GM19328 (cell line): ENCODE results near the gene DAB2IP.

Experiments used
- ATAC-seq: cut with Tn5 transposase; IDR thresholded peaks from one replicate; pipeline ENCODE4 v1.9.1; 2021; ENCODE audit warnings: mild to moderate bottlenecking, moderate library complexity; ENCODE audit not compliant: unreplicated experiment

Gene DAB2IP

DNA sequence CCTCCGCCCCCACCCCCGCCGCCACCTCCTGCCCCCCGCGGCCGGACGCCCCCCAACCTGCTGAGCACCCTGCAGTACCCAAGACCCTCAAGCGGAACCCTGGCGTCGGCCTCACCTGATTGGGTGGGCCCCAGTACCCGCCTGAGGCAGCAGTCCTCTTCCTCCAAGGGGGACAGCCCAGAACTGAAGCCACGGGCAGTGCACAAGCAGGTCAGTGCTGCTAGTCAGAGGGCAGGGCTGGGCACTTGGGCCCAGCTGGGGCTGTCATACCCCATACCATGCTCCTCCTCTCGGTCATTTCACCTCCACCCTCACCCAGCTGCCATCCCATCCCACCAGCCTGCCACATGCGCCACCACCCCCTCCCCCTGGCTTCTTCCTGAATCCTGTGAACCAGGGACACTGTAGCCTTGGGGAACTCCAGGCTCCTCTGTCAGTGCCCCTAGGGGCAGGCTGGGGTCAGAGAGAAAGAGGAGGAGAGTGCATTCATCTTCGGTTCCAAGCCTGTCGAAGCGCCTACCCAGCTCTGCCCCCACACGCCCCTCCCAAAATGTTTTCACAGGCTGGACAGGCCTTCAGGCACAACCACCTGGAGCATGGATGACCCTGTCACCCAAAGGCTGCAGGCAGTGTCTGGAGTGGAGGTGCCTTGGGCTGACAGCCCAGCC is 122.0 kb downstream of the DAB2IP start:
- no peak for ATAC-seq

DNA sequence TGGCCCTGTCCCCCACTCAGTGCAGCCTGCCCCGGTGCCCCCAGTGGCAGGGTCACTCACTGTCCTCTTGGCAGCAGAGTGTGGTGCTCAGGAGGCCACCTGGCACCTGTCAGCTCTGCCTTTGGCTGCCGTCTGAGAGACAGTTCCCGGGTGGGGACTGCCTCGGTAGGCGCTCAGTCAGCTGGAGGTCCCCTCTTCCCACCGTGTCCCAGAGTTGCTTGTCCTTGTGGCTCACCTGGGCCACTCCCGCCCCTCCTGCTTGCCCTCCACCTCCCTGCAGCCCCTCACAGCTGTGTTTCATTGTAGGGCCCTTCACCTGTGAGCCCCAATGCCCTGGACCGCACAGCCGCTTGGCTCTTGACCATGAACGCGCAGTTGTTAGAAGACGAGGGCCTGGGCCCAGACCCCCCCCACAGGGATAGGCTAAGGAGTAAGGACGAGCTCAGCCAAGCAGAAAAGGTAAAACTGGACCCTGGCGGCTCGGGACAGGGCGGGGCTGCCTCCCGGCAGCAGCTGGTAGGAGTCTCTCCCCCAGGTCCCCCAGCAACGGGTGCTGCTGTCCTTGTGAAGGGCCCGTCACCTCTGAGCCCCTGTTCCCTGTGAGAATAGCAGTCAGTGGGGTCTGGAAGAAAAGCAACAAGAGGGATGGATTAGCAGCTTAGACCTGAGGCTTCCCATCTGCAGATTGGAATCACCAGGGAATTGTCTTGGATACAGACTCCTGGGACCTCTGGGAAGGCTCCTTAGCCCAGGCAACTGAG is 122.7 kb downstream of the DAB2IP start:
- no peak for ATAC-seq

DNA sequence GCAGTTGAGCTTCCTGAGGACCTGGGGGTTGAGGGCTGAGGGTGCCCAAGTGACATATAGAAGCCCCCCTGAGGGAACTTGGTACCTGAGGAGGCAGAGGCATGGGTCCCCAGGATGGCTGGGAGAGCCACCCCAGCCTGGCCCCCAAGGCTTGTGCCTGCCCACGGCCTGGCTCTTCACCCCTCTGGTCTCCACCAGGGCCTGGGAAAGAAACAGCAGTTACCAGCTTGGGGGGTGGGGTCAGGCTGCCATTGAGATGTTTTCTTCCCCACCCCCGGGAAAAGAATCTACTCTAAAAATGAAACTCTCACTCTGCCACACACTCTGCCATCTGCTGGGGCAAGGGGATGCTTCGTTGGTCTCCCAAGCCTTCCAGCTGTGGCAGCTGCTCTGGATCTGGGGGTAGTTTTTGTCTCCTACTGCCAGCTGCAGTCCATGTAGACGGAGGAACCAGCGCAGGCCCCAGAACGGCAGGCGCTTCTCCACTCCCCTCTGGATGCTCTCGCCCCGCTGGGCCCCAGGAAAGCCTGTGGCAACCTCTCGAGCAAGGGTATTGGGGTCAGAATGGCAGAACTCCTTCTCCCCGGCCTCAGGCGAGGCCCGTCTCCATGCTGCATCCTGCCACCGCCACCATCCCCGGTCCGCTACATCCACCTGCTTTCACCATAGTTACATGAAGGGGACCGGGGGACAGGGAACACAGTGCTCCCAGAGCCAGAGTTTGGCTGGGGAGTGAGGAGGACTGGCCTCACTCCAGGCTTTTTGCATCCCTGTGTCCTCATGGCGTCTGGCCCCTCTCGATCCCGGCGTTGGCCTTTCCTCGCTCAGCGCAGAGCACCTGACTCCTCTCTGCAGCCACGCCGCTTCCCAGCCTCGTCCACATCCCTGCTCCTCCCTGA is 123.5 kb downstream of the DAB2IP start:
- no peak for ATAC-seq

DNA sequence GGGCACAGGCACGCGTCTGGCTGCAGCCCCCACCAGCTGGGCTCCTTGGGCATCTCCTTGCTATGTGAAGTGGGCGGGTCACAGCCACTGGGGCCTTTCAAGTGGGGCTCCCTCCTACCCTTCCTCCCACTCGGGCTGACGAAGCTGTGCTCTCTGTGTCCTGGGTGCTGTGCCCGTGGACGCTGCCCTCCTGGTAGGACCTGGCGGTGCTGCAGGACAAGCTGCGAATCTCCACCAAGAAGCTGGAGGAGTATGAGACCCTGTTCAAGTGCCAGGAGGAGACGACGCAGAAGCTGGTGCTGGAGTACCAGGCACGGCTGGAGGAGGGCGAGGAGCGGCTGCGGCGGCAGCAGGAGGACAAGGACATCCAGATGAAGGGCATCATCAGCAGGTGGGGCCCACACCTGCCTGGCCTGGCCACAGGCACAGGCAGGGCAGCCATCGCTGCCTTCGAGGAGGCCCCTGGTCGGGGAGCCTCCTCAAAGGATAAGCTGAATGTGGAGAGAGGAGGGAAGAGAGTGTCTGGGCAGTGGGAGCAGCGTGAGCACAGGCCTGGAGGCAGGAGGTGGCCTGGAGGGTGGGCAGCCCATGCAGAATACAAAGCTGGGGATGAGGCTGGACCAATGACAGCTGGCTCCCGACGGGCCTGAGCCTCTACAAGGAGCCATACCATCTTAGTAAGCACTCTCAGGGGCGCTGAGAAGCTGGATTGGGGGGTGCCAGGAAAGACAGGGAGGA is 124.7 kb downstream of the DAB2IP start:
- no peak for ATAC-seq

DNA sequence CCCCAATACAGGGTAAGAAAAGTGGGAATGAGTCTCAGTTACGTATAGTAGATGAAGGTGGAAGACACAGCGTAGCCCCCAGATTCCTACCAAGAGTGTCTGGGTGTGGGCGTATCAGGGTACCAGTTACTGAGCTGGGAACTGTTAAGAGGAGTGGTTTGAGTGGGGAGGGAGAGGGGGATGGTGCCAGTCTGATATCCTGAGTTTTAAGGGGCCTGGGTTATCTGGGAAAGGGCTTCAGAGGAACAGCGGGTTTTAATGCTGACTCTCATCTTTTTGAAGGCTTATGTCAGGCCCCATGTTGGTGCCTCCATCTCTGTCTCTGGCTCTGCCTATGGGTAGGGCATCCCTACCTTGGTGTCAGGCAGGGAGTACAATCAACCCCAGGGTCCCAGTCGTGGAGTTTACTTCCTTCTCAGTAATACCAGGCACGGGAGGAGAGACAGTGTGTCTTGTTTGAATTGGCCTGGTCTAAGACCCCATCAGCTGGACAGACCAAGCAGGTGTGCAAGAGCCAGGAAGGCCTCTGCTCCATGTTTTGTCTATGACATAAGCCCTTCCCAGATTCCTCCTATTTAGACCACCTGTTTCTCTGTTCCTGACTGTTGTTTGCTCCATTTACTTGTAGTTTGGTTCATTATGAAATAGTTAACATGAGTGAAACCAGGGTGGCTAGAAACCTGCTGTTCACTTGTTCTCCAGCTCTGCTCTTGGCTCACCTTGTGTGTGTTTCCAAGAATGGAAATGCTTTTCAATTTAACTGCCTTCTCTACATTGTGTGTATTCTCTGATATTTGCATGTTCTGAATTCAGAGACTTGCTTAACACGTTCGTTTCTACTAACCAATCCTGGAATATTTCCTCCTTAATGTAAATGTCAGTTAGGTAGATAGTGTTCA is 125.6 kb downstream of the DAB2IP start:
- no peak for ATAC-seq

DNA sequence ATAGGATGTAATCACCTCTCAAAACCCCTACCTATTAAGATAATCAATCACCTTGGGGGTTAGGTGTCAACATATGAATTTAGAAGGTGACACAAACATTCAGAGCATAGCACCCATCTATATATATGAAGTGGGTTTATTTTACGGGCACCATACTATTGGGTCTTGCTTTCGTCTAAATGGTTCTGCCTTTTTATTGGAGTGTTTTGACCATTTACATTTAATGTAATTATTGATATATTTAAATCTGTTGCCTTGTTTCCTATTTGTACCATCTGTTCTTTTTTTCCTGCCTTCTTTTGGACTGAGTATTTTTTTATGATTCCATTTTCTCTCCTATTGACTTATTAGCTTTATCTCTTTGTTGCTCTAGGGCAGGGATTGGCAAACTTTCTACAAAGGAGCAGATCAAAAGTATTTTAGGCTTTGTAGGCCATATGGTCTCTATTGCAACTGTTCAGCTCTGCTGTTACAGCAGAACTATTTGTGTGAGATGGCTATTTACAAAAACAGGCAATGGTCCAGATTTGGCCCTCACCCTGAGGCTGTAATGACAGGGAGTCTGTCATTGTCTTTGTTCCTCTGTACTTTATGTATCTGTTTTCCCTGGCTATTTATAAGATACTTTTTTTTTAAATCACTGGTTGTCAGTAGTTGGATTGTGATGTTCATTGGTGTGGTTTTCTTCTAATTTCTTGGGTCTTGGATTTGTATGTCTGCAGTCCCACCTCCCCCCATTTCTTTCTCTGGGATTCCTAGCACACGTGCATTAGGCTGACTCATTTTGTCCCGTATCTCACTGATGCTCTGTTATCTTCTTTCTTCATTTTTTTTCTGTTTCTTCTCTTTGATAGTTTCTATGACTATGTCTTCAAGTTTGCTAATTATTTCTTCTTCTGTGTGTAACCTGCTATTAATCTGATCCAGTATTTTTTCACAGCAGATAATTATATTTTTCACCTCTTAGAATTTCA is 127.1 kb downstream of the DAB2IP start:
- no peak for ATAC-seq

DNA sequence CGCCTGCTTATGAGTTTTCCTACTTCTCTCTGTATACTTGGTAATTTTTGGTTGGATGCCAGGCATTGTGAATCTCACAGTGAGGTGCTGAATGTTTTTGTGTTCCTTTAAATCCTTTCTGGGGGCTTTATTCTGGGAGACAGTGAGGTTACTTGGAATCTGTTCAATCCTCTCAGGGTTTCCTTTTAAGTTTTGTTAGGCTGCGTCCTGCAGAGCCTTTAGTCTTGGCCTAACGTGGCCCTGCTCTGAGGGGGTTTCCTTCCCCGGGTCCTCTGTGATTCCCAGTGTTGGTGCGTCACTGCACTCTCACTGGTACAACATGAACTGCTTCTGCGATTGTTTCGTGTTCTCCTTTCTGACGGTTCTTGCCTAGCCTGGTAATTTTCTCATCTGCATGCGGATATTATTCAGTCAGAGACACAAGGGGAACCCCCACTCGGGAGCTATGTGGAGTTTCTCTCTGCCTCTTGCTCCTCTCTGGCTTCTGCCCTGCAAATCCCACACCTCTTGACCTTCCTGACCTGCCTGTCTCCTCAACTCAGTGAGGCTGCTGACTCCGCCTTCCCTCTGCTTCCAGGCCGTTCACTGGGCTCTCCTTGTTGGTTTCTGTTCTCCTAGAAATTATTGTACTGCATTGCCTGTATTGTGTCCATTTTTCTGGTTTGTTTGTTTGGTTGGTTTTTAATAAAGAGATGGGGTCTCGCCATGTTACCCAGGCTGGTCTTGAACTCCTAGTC is 128.1 kb downstream of the DAB2IP start:
- ATAC-seq: no peak

DNA sequence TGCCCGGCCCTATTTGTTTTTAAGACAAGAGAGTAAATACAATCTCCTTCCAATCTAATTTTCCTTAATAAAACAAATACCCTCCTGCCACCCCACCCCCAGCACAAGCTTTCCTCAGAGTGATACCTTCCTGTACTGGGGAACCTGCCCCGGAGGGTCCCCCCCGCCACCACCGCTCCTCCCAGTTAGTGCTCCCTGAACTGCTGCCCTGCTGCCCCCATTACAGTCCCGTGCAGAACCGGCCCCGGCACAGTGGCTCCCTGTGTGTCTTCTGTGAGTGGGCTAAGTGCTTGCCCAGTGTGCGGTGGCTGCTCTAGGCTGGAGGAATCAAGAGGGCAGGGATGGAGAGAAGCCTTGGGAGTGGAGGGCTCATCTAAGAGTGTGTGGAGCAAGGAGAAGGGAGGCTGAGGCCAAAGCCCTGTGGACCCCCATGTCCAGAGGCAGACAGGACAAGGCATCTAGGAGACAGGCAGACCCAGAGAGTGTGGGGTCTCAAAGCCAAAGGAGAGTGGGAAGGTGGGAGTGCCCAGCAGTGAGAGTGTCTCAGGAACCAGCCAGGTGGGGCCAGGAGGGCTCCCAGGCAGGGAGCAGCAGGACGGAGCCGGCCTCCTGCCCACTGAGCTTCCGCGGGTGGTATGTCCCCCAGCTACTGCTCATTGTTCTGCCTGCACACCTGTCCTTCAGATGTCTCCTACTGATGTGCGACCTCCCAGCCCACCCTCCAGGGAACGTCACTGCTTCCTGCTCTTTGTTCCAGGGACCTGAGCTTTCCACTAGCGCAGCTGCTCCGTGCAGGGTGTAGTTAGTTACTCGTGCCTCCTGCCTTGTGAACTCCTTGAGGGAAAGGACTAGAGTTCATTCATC is 129.0 kb downstream of the DAB2IP start:
- ATAC-seq: no peak

DNA sequence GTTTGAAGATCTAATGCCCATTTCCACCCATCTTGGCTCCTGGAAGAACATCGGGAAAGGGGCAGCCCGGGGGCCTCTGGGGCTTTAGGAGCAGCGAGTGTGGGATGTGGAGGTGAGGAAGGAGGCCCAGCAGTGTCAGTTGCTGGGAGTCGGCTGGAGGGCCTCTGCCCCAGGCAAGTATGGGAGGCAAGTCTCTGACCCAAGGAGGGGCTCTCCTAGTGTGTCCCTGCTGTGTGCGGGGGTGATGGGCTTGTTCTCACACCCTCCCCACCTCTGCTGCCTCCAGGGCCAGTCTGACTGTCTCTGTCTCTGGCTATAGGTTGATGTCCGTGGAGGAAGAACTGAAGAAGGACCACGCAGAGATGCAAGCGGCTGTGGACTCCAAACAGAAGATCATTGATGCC is 129.7 kb downstream of the DAB2IP start:
- no peak for ATAC-seq

DNA sequence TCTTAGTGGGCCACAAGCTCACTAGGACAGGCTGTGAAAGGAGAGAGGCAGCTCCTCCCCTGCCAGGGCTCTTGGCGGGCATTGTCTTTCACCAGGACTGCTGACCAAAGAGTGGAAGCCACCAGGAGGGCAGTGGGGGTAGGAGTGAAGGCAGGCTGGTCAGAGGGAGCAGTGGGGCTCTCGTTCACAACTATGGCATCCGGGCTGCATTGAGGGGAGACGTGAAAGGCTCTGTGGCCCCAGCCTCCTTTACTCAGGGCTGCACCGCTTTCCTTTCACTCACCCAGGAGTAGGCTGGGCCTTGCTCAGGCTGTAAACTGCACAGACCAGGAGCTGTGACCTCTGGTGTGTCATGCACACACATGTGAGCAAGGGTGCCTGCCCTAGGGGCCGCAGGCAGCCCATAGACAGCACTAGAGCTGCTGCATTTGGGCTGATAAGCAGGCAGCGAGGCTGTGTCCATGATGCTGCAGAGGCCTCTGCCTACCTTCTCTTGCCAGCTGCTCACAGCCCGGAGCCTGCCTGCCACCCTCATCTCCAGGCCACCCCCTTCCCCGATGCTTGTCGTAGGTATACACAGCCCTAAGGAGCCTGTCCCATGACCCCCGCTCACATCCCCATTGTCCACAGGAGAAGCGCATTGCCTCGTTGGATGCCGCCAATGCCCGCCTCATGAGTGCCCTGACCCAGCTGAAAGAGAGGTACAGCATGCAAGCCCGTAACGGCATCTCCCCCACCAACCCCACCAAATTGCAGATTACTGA is 130.4 kb downstream of the DAB2IP start:
- no peak for ATAC-seq

DNA sequence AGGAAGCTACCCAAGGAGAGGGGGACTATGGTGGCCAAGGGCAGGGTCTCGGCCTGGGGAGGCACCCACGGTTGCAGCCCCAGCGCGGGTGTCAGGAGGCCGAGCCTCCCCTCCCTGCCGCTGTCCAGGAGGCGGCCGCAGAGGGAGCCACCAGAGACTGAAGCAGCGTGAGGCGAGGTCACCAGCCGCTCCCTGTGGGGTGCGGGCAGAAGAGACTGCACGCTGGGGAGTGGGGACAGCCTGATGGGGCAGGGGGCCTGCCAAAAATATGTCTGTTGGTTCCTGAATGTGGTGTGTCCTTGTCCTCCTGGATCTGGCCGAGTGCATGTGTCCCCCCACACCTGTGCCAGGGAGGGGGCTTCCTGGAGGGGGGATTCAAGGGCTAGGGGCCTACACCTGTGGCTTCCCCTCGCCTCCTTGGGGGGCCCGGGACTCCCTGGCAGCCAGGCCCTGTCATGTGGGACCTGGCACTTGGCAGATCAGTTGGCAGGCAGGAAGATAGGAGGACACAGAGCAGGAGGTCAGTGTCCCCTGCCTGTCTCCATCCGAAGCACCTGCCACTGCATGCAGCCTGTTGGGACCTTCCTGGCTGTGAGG is 131.2 kb downstream of the DAB2IP start:
- no peak for ATAC-seq

DNA sequence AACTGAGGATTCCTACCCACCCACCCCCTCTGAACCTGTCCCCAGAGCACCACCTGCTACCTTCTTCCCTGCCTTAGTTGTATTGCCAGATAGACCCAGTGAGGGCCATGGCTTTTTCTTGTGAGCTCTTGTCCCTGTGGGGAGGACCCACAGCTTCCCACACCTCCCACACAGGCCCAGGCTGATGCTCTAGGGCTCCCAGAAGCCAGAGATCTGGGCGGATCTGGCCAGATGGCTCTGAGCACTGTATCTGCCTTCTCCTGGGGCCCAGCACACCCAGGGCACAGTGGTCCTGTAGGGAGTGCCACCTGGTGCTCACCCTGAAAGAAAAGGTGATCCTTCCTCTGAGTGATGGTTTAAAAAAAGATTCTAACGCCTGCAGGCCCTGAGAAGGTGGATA is 131.7 kb downstream of the DAB2IP start:
- ATAC-seq: no peak

DNA sequence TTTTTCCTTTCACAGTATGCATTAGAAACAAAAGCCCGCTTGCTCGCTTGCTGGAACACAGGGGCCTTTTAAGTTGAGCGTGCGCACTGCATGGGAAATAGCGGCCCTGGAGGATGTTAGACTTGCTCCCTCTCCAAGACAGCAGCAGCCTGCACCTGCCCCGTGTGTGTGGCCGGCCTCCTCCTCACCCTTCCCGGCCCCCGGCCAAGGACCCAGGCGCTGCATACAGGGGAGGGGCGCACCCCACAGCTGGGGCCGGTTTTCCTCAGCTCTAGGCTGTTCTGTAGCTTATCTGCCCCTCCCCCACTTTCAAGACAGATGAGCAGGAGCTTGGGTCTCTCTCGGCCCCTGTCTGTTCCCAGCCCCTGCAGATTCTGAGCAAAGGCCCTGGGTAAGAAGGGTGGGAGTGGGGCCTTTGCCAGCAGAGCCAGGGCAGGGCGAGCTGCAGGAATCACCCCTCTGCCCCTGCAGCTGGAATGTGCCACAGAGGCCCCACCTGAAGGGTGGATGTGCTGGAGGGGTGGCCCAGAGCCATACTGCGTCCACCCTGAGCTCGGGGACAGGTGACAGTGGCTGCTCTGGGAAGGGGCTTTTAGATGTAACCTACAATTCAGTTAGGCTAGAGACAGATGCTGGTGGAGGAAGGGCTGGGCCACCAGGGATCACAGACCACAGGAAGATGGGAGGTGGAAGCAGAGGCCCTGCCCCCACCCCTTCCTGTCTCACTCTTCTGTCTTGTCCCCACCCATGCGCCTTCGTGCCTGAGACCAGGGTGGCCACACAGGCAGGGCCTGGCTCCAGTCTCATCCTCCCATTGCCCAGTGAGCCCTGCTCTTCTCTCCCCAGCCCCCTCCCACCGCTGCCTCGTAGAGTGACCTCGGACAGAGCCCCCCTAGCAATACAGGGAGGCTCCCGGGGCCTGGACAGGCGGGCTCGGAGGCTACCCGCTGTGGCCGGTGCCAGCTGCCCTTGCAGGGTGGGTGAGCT is 132.4 kb downstream of the DAB2IP start:
- ATAC-seq: no peak

DNA sequence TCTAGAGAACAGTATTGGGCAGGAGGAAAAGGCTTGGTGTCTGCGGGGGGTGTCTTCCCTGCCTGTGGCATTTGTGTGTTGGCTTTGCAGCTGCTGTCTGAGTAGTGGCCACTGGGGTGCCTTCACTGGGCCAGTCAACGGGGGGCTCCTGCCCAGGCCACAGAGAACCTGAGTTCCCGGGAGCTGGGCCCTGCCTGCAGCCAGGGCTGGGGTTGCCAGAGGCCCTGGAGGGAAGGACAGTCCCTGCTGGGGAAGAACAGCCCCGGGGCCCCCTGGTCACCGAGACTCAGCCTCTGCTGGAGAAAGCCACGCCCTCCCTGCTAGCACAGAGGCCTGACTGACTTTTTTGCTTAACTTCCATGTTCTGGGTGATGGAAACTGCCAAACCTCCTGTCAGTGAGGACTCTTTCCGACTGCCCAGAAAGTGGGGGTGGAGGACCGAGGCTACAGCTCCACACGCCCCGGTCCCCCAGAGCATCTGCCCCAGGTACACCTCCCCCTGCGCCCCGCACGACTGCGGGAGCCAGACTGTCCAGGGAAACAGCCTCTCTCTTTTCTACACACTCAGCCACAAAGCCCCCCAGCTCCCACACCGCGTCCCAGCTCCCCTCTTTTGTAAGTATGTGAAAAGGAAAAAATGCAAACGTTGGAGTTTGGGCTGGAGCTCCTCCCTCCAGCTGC is 133.4 kb downstream of the DAB2IP start:
- ATAC-seq: no peak
